ENCODE measurements around the gene PAFAH1B2. TPM values are rescaled to one million over a fixed set of nuclear protein-coding genes. Genes with fewer than 3 reads are reported as not detected.

The PAFAH1B2 gene
- total RNA-seq, 2 experiments from 2014 or later: 54.5 to 66.4 TPM

DNA sequence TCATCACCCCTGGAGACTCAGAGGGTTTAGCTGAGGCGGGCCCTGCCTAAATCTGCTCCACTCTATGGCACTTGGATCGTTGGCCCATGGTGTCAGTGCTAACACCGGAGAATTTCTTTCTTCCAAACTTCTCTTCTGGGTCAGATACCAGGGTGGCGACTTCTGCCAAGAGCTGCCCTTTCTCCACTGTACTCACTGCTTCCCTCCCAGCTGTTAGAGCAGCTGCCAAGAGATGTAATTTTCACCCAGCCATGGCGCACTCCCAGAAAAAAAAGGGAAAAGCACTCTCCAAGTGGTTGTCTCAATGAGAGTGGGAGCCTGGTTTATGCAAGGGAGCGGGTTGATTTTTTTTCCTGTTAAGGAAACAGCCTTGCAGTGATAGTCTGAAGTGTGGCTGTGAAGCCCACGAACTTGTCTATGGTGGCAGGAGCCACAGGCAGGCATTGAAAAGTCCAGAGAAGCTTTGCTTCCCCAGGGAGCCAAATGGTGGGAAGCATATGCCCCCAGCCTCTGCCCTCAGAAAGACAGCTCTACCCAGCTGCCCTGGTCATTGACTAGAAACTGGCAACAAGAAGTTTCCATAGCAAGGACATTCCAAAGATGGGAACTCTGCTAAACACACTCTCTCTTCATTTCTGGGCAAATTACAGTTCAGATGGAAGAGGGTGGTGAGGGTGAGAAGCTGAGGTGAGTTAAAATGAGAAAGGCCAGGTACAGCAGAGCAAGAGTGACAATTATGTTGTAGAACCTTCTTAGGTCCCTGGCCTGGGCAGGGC lies 77.1 kb downstream of the PAFAH1B2 start:
- no peak for DNase-seq
- H3K27ac Mint-ChIP-seq: no peak overlapping the region
- H3K4me1 Mint-ChIP-seq: peaks cover 8% of the 10 kb centered on the region
- no peak for ATAC-seq
- CTCF ChIA-PET: interaction anchor here (1.3 to 1.5 kb wide), 3 partner anchors 9 to 11 kb away, joined by 3 to 4 read pairs (median 4); partner anchors contain the start of genes PCSK7 and RNF214
- no peak overlapping the region for H3K4me3 Mint-ChIP-seq
- no peaks in the 10 kb centered on the region for H3K9me3 Mint-ChIP-seq (ENCODE audit: low read depth)
- H3K36me3 Mint-ChIP-seq: peaks cover 42% of the 10 kb centered on the region
- H3K27me3 Mint-ChIP-seq: no peaks in the 10 kb centered on the region

DNA sequence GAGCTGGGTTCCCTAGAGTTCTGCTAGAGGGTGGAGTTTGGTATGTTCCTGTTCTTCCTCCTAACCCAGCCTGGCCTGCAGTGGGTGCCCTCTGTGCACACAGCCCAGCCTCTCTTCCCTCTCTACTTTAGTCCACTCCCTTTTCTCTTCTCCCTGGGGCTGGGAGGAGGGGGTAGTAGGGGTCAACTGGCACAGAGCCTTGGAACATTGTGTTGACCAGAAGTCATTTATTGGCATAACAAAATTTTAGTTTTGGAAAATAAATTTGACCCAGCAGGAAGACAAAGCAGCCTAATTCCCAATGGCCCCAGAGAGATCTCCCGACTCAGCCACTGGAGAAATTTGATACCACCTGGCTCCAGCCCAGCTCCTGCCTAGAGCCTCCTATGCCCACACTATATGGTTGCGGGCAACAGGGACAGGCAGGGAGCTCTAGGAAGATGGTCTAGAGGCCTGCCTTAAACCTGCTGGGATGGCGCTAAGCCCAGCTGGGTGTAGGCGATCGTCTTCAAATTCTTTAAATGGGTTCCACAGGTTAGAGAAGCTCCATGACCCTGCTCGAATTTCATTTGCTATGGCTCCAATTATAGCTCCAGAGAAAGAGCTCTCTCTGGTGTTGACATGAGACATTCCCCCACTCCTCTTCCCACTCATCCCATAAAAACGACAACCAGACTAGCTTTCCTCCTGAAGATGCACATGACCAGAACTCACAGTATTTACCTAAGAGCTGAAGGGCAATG lies 77.9 kb downstream of the PAFAH1B2 start:
- no peak overlapping the region for H3K27ac Mint-ChIP-seq
- H3K36me3 Mint-ChIP-seq: peaks cover 42% of the 10 kb centered on the region
- no peak overlapping the region for H3K4me3 Mint-ChIP-seq
- H3K27me3 Mint-ChIP-seq: no peaks in the 10 kb centered on the region
- no peak for DNase-seq
- H3K9me3 Mint-ChIP-seq (ENCODE audit: low read depth): no peaks in the 10 kb centered on the region
- H3K4me1 Mint-ChIP-seq: peaks cover 9% of the 10 kb centered on the region
- no peak for ATAC-seq
- CTCF ChIA-PET: interaction anchor here (0.8 to 1.5 kb wide), 3 partner anchors 9 to 11 kb away, joined by 3 to 4 read pairs (median 3); partner anchors contain the start of genes PCSK7 and RNF214

DNA sequence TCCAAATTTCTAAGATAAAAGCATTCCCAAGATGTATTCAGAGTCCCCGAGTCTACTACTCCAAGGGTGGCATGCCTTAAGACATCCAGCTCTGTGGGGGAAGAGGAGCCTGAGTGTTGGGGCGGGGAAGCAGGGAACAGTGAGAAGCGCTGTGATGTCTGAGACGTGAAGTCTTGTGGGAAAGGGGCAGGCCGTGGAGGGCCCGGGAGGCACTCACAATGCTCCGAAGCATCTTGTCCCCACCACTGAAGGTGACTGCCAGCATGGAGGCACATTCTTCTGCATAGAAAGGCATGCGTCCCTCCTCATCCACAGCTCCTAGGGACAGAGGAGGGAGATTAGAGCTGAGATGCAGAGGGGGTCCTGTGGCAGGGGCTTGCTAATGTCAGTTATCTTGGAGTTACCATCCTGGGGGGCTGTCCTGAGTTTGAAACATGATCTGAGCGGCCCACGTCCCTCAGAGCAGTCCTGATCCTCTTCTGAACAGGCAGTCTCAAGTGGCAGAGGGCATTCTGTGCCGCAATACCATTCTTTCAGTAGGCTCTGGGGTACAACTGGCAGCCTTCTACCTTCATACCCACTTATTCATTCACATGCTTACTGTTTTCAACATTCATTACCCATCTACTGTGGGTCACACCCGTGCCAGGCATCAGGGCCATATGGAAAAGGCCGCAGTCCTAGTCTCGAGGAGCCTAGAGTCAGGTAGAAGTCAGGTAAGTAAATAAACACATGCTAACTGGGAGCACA lies 79.1 kb downstream of the PAFAH1B2 start:
- CTCF ChIA-PET: interaction anchor here (0.8 to 1.5 kb wide), 2 partner anchors 8 to 12 kb away, joined by 3 read pairs; no protein-coding TSS in a partner anchor
- no peak overlapping the region for H3K27ac Mint-ChIP-seq
- no peak for DNase-seq
- no peaks in the 10 kb centered on the region for H3K27me3 Mint-ChIP-seq
- peaks cover 40% of the 10 kb centered on the region for H3K36me3 Mint-ChIP-seq
- H3K9me3 Mint-ChIP-seq (ENCODE audit: low read depth): no peaks in the 10 kb centered on the region
- H3K4me1 Mint-ChIP-seq: peaks cover 4% of the 10 kb centered on the region
- no peak overlapping the region for H3K4me3 Mint-ChIP-seq
- no peak for ATAC-seq

DNA sequence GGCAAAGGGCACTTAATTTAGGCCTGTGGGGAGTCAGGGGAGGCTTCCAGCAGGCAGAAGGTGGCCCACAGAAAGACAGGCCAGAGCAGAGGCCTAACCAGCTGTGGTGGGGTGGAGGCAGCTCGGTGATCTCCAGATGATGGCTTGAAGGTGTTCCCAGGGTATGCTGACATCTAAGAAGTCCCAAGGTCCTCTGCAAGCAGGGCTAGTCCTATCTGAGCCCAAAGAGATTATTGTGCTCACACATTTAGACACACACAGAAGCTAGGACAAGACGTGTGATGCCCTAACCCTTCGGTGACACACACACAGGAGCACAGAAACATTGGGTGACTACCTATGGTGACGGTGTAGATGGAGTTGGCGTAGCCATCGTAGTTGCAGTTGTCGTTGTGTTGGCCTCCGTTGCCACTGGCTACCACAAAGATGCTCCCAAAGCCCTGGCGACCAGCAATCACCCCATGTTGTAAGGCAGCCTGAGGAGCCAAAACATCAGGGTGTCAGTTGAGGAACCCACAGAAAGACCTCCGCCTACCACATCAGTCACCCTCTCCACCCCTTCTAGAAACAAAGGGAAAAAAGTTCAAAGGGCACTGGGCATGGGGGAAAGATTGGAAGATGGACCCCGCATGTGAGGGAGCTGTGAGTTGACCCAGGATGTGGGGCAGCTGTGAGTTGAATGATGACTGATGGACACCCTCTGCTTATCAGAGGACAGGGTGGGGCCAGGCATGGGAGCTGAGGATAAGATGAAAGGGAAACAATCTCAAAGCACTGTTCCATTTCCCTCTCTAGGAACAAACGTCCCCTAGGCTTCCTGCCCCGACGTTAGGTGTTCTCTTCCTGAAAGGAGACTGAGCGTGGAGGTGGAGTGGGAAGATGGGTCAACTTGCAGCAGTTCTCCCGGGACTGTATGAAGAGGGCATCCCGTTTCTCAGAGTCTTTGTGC lies 79.9 kb downstream of the PAFAH1B2 start:
- CTCF ChIA-PET: no interaction called here

DNA sequence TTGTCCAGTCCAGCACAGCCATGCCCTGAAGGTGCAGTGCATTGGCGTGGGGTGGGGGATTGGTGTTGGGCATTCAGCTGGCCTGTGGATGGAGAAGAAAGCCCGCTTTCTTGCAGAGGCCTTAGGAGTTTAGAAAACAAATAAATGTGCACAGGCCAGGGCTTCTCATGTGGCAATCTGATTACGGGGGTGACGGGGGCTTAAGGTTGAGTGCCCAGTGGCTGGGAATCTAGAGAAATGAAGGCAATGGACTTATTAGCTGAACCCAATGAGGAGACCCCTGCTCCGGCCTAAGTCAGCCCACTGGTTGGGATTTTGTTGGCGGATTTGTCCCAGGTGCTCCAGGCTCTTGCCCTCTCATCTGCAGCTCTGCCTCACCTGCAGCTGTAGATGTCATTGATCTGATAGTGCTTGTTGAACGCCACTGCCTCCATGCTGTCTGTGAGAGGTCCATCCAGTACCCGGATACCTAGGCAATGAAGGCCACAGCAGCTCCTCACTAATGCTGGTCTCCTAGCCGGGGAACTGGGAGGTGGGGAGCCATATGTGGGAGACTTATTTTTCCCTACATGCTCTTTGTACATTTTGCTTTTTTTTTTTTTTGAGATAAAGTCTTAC lies 81.6 kb downstream of the PAFAH1B2 start:
- peaks cover 42% of the 10 kb centered on the region for H3K36me3 Mint-ChIP-seq
- CTCF ChIA-PET: interaction anchor here (0.6 to 7.6 kb wide), 23 partner anchors 9 to 487 kb away, joined by 3 to 108 read pairs (median 4); partner anchors contain the start of genes APOA5, CEP164, SIDT2 and TAGLN

More for the DNA sequence above, 79.9 kb downstream of the PAFAH1B2 start:
- Mint-ChIP-seq H3K27me3 (no peaks in the 10 kb centered on the region), H3K4me3 (no peak overlapping the region), H3K4me1 (peaks cover 10% of the 10 kb centered on the region), H3K9me3 (ENCODE audit: low read depth) (no peaks in the 10 kb centered on the region), H3K27ac (no peak overlapping the region), H3K36me3 (peaks cover 38% of the 10 kb centered on the region)
- DNase-seq: no peak
- no peak for ATAC-seq

More for the DNA sequence above, 81.6 kb downstream of the PAFAH1B2 start:
- no peaks in the 10 kb centered on the region for H3K27me3 Mint-ChIP-seq
- DNase-seq: no peak
- ATAC-seq: no peak
- H3K27ac Mint-ChIP-seq: no peak overlapping the region
- no peaks in the 10 kb centered on the region for H3K9me3 Mint-ChIP-seq (ENCODE audit: low read depth)
- H3K4me1 Mint-ChIP-seq: peaks cover 24% of the 10 kb centered on the region
- no peak overlapping the region for H3K4me3 Mint-ChIP-seq

Other genes with a start within 250 kb of the PAFAH1B2 start
- 10 to 100 TPM; 31.0 to 38.3 TPM for gene SIK3, start 45.9 kb upstream of the PAFAH1B2 start, total RNA-seq
- gene SIDT2, start 34.5 kb downstream of the PAFAH1B2 start, total RNA-seq: 10 to 100 TPM; 18.9 to 21.3 TPM
- gene TAGLN, start 55.1 kb downstream of the PAFAH1B2 start, total RNA-seq: 1 to 10 TPM; 2.3 to 2.7 TPM
- gene PCSK7, start 87.8 kb downstream of the PAFAH1B2 start, total RNA-seq: 100 to 1,000 TPM; 121 to 140 TPM
- gene RNF214, start 88.4 kb downstream of the PAFAH1B2 start, total RNA-seq: 10 to 100 TPM; 18.5 to 20.5 TPM
- 1 to 10 TPM; 4.5 to 5.1 TPM for gene BACE1-AS, start 147.1 kb downstream of the PAFAH1B2 start, total RNA-seq
- gene BACE1, start 172.0 kb downstream of the PAFAH1B2 start, total RNA-seq: 1 to 10 TPM in 1 of 2 experiments, under 1 TPM in 1; 0.79 to 1.7 TPM
- 10 to 100 TPM; 36.0 to 38.6 TPM for gene CEP164, start 183.6 kb downstream of the PAFAH1B2 start, total RNA-seq

All from activated CD8-positive, alpha-beta memory T cell treated with anti-CD3 and anti-CD28 coated beads, Interleukin-2, amount 10 ng/mL, durations not matched to agents 7 days and 5 days (primary cell).